Right renal cortex interstitium (tissue), 3 donors: ENCODE measurements around the gene TBC1D1. TPM values are rescaled to one million over a fixed set of nuclear protein-coding genes. Genes with fewer than 3 reads are reported as not detected.

ENCODE experiments used
- DNase-seq, 3 donors: peaks; one replicate each; pipeline ENCODE4 v3.0.0-alpha.2; 2013; ENCODE audit warnings: low read depth in 3 of 3, low spot score in 2 of 3
- polyA plus RNA-seq, 3 donors: library from polyadenylated mRNA; unstranded; fragments of 120-200 nt; gene quantifications; one replicate each; pipeline ENCODE4 v1.2.1, GENCODE V29; 2013; ENCODE audit not compliant: insufficient read length in 3 of 3

TBC1D1 gene
- polyA plus RNA-seq, 3 donors, result 189 to 200 (median 198) TPM

DNA sequence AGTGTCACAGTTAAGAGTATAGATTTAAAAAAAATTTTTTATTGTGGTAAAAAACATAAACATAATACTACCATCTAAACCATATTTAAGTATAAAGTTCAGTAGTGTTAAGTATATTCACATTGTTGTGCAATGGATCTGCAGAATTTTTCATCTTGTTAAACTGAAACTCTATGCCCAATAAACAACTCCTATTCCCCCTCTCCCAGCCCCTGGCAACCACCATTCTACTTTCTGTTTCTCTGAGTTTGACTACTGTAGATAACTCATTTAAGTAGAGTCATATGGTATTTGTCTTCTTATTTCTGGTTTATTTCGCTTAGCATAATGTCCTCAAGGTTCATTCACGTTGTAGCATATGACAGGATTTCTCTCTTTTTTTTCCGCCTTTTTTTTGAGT, 181.7 kb downstream of the TBC1D1 start:
- DNase-seq, result no peak

DNA sequence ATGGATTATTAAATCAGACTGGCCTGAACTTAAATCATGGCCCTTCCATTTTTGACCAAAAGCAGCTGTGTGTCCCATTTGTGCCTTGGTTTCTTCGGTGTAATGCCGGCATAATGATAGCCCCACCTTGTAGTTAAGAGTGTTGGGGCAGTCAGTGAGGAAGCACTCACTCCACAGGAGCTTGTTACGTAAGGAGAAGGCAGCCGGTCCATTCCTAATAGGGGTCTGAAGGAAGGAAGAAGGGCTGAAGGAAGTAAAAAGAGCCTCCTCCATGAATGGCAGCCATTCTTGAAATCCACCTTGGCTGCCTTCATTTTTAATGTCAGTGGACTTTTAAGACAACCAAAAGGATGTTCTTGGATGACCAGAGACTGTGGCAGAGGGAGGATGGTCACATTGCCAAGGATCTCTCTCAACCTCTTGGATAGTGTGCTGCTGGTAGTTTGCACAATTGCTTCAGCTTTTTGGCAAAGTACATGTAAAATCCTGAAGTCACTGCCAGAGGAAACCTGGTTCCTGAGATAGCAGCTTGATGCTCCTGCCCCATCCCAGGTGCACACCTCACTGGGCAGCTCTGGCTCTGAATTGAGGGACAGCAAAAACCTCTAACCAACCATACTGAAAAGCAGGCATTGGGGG, 182.8 kb downstream of the TBC1D1 start:
- no peak for DNase-seq

DNA sequence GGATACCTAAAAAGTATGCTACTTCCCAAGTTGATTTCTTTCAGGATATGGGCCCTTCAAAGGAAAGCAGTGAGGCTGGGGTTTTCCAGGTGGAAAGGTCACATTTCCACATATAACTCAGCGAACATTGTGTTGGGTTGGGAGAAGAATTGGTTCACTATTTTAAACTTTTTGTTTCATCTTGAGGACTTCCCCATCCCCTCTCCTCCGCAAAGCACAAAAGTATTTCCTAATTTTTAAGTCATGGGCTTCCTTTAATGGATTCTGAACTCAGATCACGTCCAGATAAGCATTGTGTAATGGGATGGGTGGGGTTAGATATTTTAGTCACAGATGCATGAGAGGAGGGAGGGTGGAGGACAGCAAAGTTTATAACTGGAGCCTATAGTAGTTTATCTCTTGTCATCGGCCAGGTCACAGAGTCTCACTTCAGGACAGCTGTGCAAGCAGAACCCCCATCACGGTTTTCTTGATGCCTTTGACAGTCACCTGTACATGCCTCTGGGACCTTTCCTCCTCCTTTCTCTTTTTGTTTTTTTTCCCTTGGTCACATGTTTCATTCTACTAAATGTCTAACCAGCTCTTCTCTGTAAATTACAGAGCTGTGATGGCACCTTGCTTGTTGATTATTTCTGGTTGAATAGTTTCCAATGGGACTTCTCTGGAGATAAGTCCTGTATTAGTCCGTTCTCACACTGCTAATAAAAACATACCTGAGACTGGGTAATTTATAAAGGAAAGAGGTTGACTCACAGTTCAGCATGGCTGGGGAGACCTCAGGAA, 184.7 kb downstream of the TBC1D1 start:
- DNase-seq, result no peak

DNA sequence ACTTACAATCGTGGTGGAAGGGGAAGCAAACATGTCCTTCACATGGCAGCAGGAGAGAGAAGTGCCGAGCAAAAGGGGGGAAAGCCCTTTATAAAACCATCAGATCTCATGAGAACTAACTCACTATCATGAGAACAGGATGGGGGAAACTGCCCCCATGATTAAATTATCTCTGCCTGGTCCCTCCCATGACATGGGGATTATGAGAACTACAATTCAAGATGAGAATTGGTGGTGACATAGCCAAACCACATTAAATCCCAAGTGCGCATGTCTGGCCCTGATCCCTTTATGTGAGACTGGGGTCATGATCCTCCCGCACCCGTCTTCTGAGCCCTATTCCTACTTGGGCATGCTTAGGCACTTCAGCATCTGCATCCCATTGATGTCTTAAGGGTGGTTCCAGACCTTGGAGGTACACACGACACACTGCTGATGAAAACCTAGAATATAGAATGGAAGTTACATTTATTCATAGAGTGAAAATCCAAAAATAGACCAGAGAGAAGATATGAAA, 185.3 kb downstream of the TBC1D1 start:
- DNase-seq, result no peak

DNA sequence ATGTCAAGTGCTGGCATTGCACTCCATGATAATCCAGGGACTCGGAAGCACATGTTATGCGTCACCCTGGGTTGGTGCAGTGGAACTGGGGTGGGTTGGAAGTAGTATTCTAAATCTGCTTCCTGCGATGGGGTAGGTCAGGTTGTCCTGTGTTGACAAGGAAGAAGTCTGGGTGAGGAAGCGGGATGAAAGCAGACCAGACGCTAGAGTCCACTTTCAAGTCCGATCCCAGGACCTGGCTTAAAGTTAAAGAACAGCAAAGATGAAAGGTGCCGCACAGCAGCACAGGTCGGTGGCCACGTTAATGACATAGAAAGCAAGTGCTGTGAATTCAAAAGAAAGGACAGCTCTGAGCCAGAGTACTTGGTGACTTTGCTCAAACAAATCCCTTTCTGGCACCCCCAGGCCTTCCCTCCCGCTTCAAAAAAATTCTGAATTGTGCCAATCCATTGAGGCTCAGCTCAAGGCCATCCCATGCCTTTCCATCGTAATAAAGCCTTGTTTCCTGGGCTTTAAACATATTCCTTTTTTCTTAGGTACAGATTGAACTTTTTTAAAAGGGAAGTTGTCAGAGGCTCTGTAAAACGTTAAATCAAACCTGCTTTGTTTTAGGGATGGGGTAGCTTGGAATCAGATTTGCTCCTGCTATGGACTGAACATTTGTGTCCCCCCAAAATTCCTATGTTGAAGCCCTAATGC, 187.1 kb downstream of the TBC1D1 start:
- DNase-seq, result no peak

GRCh38 chr4:38078590-38079421, 187.9 kb downstream of the TBC1D1 start:
- DNase-seq, result no peak

DNA sequence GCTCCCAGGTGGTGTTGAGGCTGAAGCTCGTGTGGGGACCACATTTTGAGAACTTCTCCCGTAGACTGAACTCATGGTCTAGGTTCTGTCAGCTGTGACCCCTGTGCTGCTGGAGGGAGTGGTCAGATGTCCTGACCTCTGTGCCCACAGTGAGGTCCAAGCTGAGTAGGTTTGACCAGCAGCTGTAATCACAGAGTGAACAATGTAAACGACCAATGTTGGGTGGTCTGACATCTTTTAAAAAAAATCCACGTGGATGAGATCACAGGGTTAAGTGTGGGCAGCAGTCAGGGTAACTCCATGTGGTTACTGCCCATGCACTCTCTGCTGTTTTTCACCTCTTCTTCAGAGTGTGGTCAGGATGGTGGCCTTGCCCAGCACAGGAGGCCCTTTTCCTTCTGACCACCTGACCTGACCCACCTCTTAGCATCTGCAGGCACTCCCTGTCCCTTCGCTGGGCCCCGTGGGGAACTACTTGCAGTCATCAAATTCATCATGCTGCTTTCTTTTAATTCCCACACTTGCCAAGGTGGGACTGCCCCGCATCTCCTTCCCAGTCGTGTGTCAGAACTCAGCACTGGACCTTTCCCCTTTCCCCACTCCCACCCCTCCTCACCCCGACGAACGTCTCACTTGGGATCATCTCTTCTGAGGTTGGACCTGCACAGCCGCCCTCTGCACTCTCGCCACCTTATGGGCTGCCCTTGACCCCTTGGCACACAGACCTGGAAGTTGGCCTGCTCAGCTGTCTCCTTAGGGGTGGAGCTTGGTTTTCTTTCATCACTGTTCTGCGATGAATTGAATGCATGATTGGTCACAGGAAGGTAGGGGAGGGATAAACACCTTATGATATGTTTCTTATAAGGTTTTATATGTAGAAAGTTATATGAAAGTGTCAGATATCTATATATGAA, 189.4 kb downstream of the TBC1D1 start:
- DNase-seq, result no peak

DNA sequence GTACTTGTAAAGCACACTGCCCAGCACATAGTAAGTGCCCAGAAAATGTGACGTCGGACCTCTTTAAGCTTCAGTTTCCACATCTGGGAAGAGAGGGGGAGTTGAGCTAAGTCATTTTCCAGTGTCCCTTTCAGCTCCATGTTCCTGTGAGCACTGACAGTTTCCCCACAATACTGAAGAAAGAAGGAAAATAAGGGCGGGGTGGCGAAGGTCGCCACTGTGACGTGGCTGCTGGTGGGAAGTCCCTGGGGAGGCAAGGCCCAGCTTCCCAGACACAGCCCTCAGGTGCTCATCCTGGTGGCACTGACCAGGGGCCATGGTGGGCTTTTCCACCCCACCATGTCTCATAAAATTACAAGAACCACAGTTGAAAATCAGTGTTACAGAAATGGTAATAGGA, 191.1 kb downstream of the TBC1D1 start:
- no peak for DNase-seq

DNA sequence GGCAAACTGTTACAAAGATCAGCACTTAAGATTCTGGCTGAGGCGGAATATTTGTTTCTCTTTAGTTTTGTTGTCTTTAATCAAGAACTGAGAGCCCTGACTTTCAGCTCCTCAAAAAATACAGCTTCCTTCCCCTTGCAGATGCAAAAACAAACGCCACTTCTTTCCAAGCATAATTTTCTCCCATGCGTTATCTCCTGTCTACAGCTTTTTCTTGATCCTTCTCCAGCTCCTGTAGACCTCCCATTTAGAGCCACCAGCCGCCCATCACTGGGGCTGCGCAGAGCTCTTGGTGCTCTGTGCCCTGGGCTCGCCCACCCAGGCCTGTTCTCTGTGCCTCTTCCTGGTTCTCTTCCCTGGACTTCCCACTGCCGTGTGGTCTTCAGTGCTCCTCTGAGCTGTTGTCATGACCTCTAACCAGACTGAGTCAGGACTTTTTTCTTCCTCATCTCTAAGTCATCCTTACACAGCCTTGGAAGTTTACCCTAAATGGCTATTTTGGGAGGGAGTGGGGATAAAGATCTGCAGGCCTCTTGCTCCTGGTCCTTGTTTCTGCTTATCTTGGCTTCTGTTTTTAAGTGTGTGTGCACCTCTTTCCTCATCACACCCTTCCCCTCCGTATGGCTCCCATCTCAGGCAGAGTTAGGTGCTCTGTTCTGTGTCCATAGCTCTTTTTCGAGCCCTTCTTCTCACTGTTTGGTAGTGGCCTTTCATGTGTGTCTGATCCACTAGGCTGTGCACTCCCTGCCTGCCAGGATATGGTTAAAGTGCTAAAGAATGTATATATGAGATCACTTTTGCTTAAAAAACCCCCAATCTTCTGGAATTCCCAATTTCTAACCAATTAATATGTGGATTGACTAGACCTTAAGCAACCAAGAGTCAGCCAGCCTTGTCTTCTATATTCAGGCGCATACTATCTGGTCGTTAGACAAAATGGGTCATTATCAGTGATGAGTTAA, 191.8 kb downstream of the TBC1D1 start:
- no peak for DNase-seq

DNA sequence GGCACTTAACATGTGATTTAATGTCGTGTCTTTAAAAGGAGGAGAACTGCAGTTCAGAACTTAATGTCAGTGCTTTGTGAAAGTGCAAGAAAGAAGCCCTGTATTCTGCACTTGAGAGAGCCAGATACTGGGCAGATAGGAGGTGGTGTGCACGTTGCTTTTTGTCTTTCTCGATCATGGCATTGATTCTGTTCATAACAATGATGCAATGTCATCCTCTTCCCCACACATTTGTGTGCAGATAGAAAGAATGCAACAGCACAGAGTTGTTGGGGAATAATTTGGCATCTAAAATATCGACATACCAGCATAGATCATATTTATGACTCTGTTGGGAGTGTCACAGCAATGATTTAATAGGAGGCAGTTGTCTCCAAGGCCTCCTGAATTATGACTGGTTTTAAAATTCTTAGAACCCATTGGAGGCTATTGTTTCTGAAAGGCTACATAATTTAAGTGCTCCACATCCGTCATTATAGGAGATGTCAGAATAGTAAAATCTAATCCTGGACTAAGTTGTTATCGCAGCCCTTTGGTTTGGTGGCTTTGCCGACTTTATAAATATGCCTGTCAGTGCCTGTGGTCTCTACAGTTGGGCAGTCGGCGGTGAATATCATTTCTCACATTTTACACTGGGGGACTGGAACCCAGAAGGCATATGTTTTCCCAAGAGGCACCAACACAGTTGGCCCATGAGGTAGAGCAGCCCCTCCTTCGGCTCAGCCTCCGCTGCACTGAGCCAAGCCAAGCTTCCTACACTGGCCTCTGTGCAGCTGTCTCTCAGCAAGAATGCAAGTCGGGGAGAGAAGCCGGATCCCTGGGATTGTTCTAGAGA, 194.2 kb downstream of the TBC1D1 start:
- DNase-seq, result no peak

DNA sequence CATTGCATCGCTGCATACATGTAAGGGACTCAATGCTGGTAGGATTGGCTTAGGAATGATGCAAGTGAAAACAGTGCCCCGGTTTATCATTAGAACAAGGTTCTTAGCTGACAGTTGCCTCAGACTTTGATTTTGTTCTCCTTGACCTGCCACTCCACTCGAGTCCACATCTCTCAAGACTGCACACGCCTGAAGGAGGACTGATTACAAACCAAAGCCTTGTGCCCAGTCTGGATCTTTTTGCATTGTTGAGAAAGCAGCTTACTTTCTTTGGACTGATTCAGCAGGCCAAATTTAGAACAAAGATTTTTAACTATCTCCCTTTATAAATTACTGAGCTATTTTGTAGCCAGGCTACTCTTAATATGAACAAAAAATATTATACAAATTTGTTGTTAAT, 194.9 kb downstream of the TBC1D1 start:
- DNase-seq, result no peak

DNA sequence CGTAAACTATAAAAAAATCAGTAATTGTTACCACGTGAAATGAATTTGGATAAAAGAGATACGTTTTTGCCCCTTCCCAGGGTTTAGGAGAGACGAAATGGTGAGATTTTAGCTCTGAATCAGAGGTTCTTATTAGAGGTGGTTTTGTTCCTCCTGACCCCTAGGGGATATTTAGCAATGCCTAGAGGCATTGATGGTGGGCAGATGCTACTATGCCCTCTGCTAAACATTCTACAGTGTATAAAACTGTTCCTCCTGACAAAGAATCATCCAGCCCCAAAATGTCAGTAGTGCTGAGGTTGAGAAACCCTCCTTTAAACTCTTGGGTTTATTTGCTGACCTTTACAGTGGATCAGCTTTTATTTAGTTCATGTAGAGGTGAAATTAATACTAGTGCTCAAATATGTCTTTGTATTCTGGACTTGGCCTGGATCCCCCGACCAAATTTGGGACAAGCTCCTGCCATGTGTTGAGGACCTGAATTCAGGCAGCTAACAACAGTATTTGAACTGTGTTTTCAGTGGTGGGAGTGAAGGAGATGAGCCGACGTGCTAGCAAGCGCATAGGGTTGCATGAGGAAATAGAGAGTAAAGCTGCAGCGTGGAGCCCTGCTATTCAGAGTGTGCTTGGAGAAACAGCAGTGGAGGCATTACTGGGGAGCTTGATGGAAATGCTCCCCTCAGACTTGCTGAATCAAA, 195.4 kb downstream of the TBC1D1 start:
- no peak for DNase-seq

DNA sequence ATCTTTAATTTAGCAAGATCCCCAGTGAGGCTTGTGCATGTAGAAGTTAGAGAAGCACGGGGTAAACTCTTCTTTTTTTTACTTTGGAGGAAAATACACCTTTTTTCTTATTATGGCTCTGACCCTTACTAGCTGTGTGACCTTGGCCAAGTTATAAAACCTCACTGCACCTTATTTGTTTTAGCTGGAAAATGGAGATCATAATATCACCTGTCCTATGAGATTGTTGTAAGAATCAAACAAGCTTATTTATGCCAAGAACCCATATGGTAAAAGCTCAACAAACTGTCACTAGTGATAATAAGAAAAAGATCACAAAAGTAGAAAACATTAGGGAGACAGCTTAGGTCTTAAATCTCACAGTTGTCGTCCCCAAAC, 196.0 kb downstream of the TBC1D1 start:
- DNase-seq, result no peak

GRCh38 chr4:38088321-38088720, 197.4 kb downstream of the TBC1D1 start:
- DNase-seq, result no peak

- no peak for DNase-seq
Observed at GRCh38 chr4:38089961-38090360, 199.1 kb downstream of the TBC1D1 start.

- DNase-seq, result no peak
Observed at GRCh38 chr4:38090455-38091246, 199.8 kb downstream of the TBC1D1 start.
